Transverse colon (tissue), 3 donors: ENCODE measurements around the gene KCNJ1.

Experiments
- CTCF ChIP-seq, 5 experiments: fragments of 200-600 bp in 3 of 5; fragments of 450-650 bp in 2 of 5; sonication (generic) in 3 of 5; IDR thresholded peaks; 1 replicate in 2 of 5; 2 replicates in 3 of 5; pipeline ENCODE4 v1.5.1; 2016 to 2017; ENCODE audit warnings: antibody characterized with exemption in 5 of 5, inconsistent platforms in 3 of 5, mild to moderate bottlenecking in 2 of 5, moderate library complexity in 1 of 5
- EP300 ChIP-seq: sonication (generic); formaldehyde crosslinking; IDR thresholded peaks from one replicate; pipeline ENCODE4 v1.6.1; 2017; ENCODE audit warnings: antibody characterized with exemption, low read depth
- POLR2A ChIP-seq: fragments of 450-650 bp; IDR thresholded peaks from one replicate; pipeline ENCODE4 v1.6.1; 2016; ENCODE audit warnings: antibody characterized with exemption, mild to moderate bottlenecking, moderate library complexity

GRCh38 chr11:128872094-128872493 lies 5.0 kb upstream of the KCNJ1 start:
- TF ChIP-seq CTCF (IDR thresholded peaks at IDR 0.05) (no peak), EP300 (no peak), POLR2A (no peak)
